Liver (tissue), 9 donors: ENCODE data around the gene MYO3B. TPM values are rescaled to one million over a fixed set of nuclear protein-coding genes. Genes with fewer than 3 reads are reported as not detected.
"Not testable (repeated sequence)": the region's sequence is repeated elsewhere in the genome, so short reads cannot be mapped to it uniquely, and the experiment has no call there.

Source experiments
- DNase-seq: peaks from one replicate; pipeline ENCODE4 v3.0.0-alpha.2; 2017; ENCODE audit warnings: low spot score
- H3K27ac ChIP-seq, 2 donors: one replicate each; pipeline ENCODE4 v1.7.0; 2013; ENCODE audit warnings: inconsistent platforms in 2 of 2, low read length in 2 of 2, control low read depth in 1 of 2, low read depth in 1 of 2, mild to moderate bottlenecking in 1 of 2
- H3K27me3 ChIP-seq, 4 donors: one replicate each; pipeline versions ENCODE4 v1.6.1 to v1.7.0; 2013; ENCODE audit warnings: low read length in 3 of 4, inconsistent platforms in 1 of 4, mild to moderate bottlenecking in 1 of 4, moderate library complexity in 1 of 4; ENCODE audit not compliant: control insufficient read depth in 4 of 4, insufficient read depth in 4 of 4
- H3K36me3 ChIP-seq, 4 donors: one replicate each; pipeline versions ENCODE4 v1.6.1 to v1.7.0; 2013; ENCODE audit warnings: low read length in 3 of 4, mild to moderate bottlenecking in 3 of 4, low read depth in 1 of 4, moderate library complexity in 1 of 4; ENCODE audit not compliant: control insufficient read depth in 4 of 4, insufficient read depth in 3 of 4
- H3K4me1 ChIP-seq, 4 donors: one replicate each; pipeline versions ENCODE4 v1.6.1 to v1.7.0; 2013; ENCODE audit warnings: low read length in 3 of 4, mild to moderate bottlenecking in 3 of 4, moderate library complexity in 1 of 4; ENCODE audit not compliant: control insufficient read depth in 4 of 4, insufficient read depth in 4 of 4
- H3K4me3 ChIP-seq, 3 donors: one replicate each; pipeline versions ENCODE4 v1.6.1 to v1.7.0; 2013; ENCODE audit warnings: low read length in 3 of 3, control low read depth in 1 of 3, low read depth in 1 of 3, mild to moderate bottlenecking in 1 of 3
- H3K9ac ChIP-seq, 2 donors: one replicate each; pipeline ENCODE4 v1.7.0; 2013; ENCODE audit warnings: low read length in 2 of 2, mild to moderate bottlenecking in 2 of 2, moderate library complexity in 2 of 2, control low read depth in 1 of 2, low read depth in 1 of 2
- H3K9me3 ChIP-seq, 4 donors: one replicate each; pipeline versions ENCODE4 v1.6.1 to v1.7.0; 2013; ENCODE audit warnings: low read length in 3 of 4; ENCODE audit not compliant: control insufficient read depth in 4 of 4
- ATF3 ChIP-seq: IDR thresholded peaks from 2 replicates; pipeline ENCODE4 v1.6.1; 2016; ENCODE audit warnings: antibody characterized with exemption
- EGR1 ChIP-seq, 2 donors: IDR thresholded peaks; 2 replicates each; pipeline ENCODE4 v1.6.1; 2016 to 2018; ENCODE audit warnings: antibody characterized with exemption in 2 of 2, low read depth in 2 of 2
- FOXA1 ChIP-seq: IDR thresholded peaks from 2 replicates; pipeline ENCODE4 v1.6.1; 2016; ENCODE audit warnings: antibody characterized with exemption
- FOXA2 ChIP-seq: IDR thresholded peaks from 2 replicates; pipeline ENCODE4 v1.6.1; 2016; ENCODE audit warnings: antibody characterized with exemption
- GABPA ChIP-seq, 2 donors: IDR thresholded peaks in 1 of 2; conservative IDR thresholded peaks in 1 of 2; 2 replicates each; pipeline ENCODE4 v1.6.1; 2016; ENCODE audit warnings: antibody characterized with exemption in 2 of 2, mild to moderate bottlenecking in 1 of 2, moderate library complexity in 1 of 2
- HNF4A ChIP-seq, 2 donors: conservative IDR thresholded peaks; 2 replicates each; pipeline ENCODE4 v1.6.1; 2016; ENCODE audit warnings: antibody characterized with exemption in 2 of 2, mild to moderate bottlenecking in 2 of 2
- HNF4G ChIP-seq: IDR thresholded peaks from 2 replicates; pipeline ENCODE4 v1.6.1; 2016; ENCODE audit warnings: antibody characterized with exemption
- MAX ChIP-seq: IDR thresholded peaks from 2 replicates; pipeline ENCODE4 v1.6.1; 2016; ENCODE audit warnings: antibody characterized with exemption
- NR2F2 ChIP-seq: IDR thresholded peaks from 2 replicates; pipeline ENCODE4 v1.6.1; 2016; ENCODE audit warnings: antibody characterized with exemption
- RAD21 ChIP-seq, 2 donors: IDR thresholded peaks; 2 replicates each; pipeline ENCODE4 v1.6.1; 2016; ENCODE audit warnings: antibody characterized with exemption in 2 of 2, mild to moderate bottlenecking in 2 of 2
- REST ChIP-seq: IDR thresholded peaks from 2 replicates; pipeline ENCODE4 v1.6.1; 2016; ENCODE audit warnings: antibody characterized with exemption, mild to moderate bottlenecking
- RXRA ChIP-seq, 2 donors: IDR thresholded peaks; 2 replicates each; pipeline ENCODE4 v1.6.1; 2017 to 2018; ENCODE audit warnings: antibody characterized with exemption in 2 of 2, mild to moderate bottlenecking in 1 of 2
- YY1 ChIP-seq: IDR thresholded peaks from 2 replicates; pipeline ENCODE4 v1.6.1; 2016; ENCODE audit warnings: antibody characterized with exemption, mild to moderate bottlenecking
- WGBS: extraction: QIAGEN DNeasy Blood & Tissue Kit; methylation state at CpG from one replicate; pipeline ENCODE4 v1.1.7; 2013; 5-methylcytosine and 5-hydroxymethylcytosine counted together
- polyA plus RNA-seq, 2 donors: library from polyadenylated mRNA; stranded (reverse) in 1 of 2; unstranded in 1 of 2; fragments of 200-250 nt in 1 of 2; fragments of >200 nt in 1 of 2; fragmentation: Nextera tagmentation in 1 of 2; extraction: Ambion mirVana in 1 of 2; gene quantifications; one replicate each; pipeline versions ENCODE4 v1.2.1 to v1.2.3, GENCODE V29; 2013 to 2015
- total RNA-seq, 2 donors: library from RNA; depleted of rRNA; stranded (reverse); fragments of >200 nt; gene quantifications; one replicate each; pipeline ENCODE4 v1.2.3, GENCODE V29; 2014
- donor health status: healthy.
- donor health status: healthy.
- donor health status: healthy.
- donor health status: healthy.
- donor health status: healthy.

The MYO3B gene
- total and polyA plus RNA-seq, 4 donors, result under 0.01 to 0.05 TPM; not detected in 2

- Histone ChIP-seq H3K9me3 (peaks cover 2 to 5% (median 3%) of the 10 kb centered on the region in 4 donors), H3K27me3 (no peaks in the 10 kb centered on the region), H3K36me3 (no peaks in the 10 kb centered on the region), H3K4me3 (no peak overlapping the region), H3K9ac (no peak overlapping the region), H3K4me1 (no peaks in the 10 kb centered on the region), H3K27ac (no peak overlapping the region)
- whole genome bisulfite sequencing, result 74% methylated on average over 2 of the region's 2 CpGs
- no peak for TF ChIP-seq YY1
- TF ChIP-seq REST, result no peak
- no peak for TF ChIP-seq FOXA1
- DNase-seq, result no peak
Observed at GRCh38 chr2:170208967-170209366, 31.0 kb downstream of the MYO3B start.

- DNase-seq, result no peak
- Histone ChIP-seq H3K9me3 (peaks cover 1 to 4% (median 2%) of the 10 kb centered on the region in 4 donors), H3K36me3 (no peaks in the 10 kb centered on the region), H3K9ac (no peak overlapping the region), H3K27me3 (no peaks in the 10 kb centered on the region), H3K4me1 (no peaks in the 10 kb centered on the region), H3K4me3 (no peak overlapping the region), H3K27ac (no peak overlapping the region)
- 38% methylated on average over 14 of the region's 14 CpGs for WGBS
- TF ChIP-seq HNF4G (no peak), HNF4A (conservative IDR thresholded peaks at IDR 0.05) (no peak), NR2F2 (no peak), YY1 (no peak), MAX (no peak)
Observed at GRCh38 chr2:170212625-170213280, 34.8 kb downstream of the MYO3B start.

- H3K27me3 ChIP-seq, H3K27ac ChIP-seq, H3K9me3 ChIP-seq, H3K9ac ChIP-seq, H3K36me3 ChIP-seq, DNase-seq, H3K4me1 ChIP-seq, H3K4me3 ChIP-seq: not testable (repeated sequence)
- 40% methylated on average over 10 of the region's 10 CpGs for WGBS
Observed at GRCh38 chr2:170213281-170213625, 35.3 kb downstream of the MYO3B start.

- H3K4me3 ChIP-seq, result no peak overlapping the region
- peaks cover 0 to 4% (median 2%) of the 10 kb centered on the region in 4 donors for H3K9me3 ChIP-seq
- no peak overlapping the region for H3K9ac ChIP-seq
- DNase-seq, result no peak
- no peak for TF ChIP-seq HNF4G
- no peak for TF ChIP-seq FOXA1
- no peak for TF ChIP-seq REST
- TF ChIP-seq ATF3, result no peak
- TF ChIP-seq EGR1 (IDR thresholded peaks at IDR 0.05; ENCODE audit: low read depth in 2 of 2), result no peak
- TF ChIP-seq FOXA2, result no peak
- TF ChIP-seq RXRA (IDR thresholded peaks at IDR 0.05), result no peak
- no peak for TF ChIP-seq GABPA (IDR thresholded peaks at IDR 0.05 in 1 of 2, conservative IDR thresholded peaks at IDR 0.05 in 1 of 2)
- TF ChIP-seq RAD21 (IDR thresholded peaks at IDR 0.05), result no peak
- H3K27ac ChIP-seq, result no peak overlapping the region
- no peaks in the 10 kb centered on the region for H3K27me3 ChIP-seq
- H3K4me1 ChIP-seq, result no peaks in the 10 kb centered on the region
- 53% methylated on average over 2 of the region's 2 CpGs for WGBS
- no peaks in the 10 kb centered on the region for H3K36me3 ChIP-seq
Observed at GRCh38 chr2:170213651-170214050, 35.7 kb downstream of the MYO3B start.
